Raji (cell line): ENCODE data around the gene FES.

Experiments used
- POLR2A ChIP-seq: IDR thresholded peaks from 2 replicates; pipeline ENCODE4 v1.6.1; 2011; ENCODE audit warnings: low read depth, low read length, control low read depth; ENCODE audit not compliant: insufficient read depth

Gene FES

GRCh38 chr15:90915808-90916440, 31.6 kb downstream of the FES start:
- TF ChIP-seq POLR2A, result no peak

- no peak for TF ChIP-seq POLR2A
Observed at GRCh38 chr15:90916461-90916860, 32.2 kb downstream of the FES start.

GRCh38 chr15:90917569-90917968, 33.3 kb downstream of the FES start:
- TF ChIP-seq POLR2A, result no peak

- TF ChIP-seq POLR2A, result no peak
Observed at GRCh38 chr15:90918034-90918788, 33.9 kb downstream of the FES start.

GRCh38 chr15:90918835-90919234, 34.5 kb downstream of the FES start:
- TF ChIP-seq POLR2A, result no peak

- TF ChIP-seq POLR2A, result no peak
Observed at GRCh38 chr15:90921887-90922286, 37.6 kb downstream of the FES start.

- TF ChIP-seq POLR2A, result no peak
Observed at GRCh38 chr15:90924375-90924774, 40.1 kb downstream of the FES start.

GRCh38 chr15:90929246-90930019, 45.1 kb downstream of the FES start:
- TF ChIP-seq POLR2A, result no peak

GRCh38 chr15:90930861-90931574, 46.7 kb downstream of the FES start:
- TF ChIP-seq POLR2A, result no peak

- no peak for TF ChIP-seq POLR2A
Observed at GRCh38 chr15:90931575-90931827, 47.2 kb downstream of the FES start.

GRCh38 chr15:90931828-90932659, 47.7 kb downstream of the FES start, which contains the start of gene HDDC3:
TSS of gene HDDC3 (minus strand) at chr15:90932549. CDS start at chr15:90932540, 9 bp downstream.
- peak; percentile 67 for TF ChIP-seq POLR2A

- no peak for TF ChIP-seq POLR2A
Observed at GRCh38 chr15:90932660-90932991, 48.3 kb downstream of the FES start.

GRCh38 chr15:90933301-90933700, 49.0 kb downstream of the FES start:
- no peak for TF ChIP-seq POLR2A

- TF ChIP-seq POLR2A, result peak; percentile 31; the same call in 1 of the 2 replicates
Observed at GRCh38 chr15:90934256-90934948, 50.1 kb downstream of the FES start.

GRCh38 chr15:90934949-90935751, 50.8 kb downstream of the FES start, which contains the start of gene UNC45A:
TSS of gene UNC45A (plus strand) at chr15:90935285. CDS start at chr15:90935325, 40 bp downstream.
- peak; percentile 72 for TF ChIP-seq POLR2A
